GM18909 (cell line): ENCODE data around the gene SCGB1D1.

Experiments
- ATAC-seq: cut with Tn5 transposase; IDR thresholded peaks from one replicate; pipeline ENCODE4 v1.9.1; 2021; ENCODE audit warnings: mild to moderate bottlenecking; ENCODE audit not compliant: unreplicated experiment, poor library complexity

SCGB1D1 gene

GRCh38 chr11:62190011-62190410 is at the start of gene SCGB1D1:
TSS of gene SCGB1D1 (plus strand) at chr11:62190216. CDS start at chr11:62190285, 69 bp downstream.
- no peak for ATAC-seq

- ATAC-seq: no peak
These were observed 49.5 kb upstream of the SCGB1D1 start for GRCh38 chr11:62140304-62141110.

- no peak for ATAC-seq
These were observed 48.6 kb upstream of the SCGB1D1 start for GRCh38 chr11:62141111-62142042.

- no peak for ATAC-seq
These were observed 48.0 kb upstream of the SCGB1D1 start for GRCh38 chr11:62142043-62142375.

GRCh38 chr11:62142921-62143320 is 47.1 kb upstream of the SCGB1D1 start:
- ATAC-seq: no peak

GRCh38 chr11:62143727-62144126 is 46.3 kb upstream of the SCGB1D1 start:
- no peak for ATAC-seq

- ATAC-seq: no peak
These were observed 45.3 kb upstream of the SCGB1D1 start for GRCh38 chr11:62144641-62145255.

- no peak for ATAC-seq
These were observed 44.6 kb upstream of the SCGB1D1 start for GRCh38 chr11:62145261-62145871.

- ATAC-seq: no peak
These were observed 43.4 kb upstream of the SCGB1D1 start for GRCh38 chr11:62146476-62147200.

GRCh38 chr11:62147545-62147944 is 42.5 kb upstream of the SCGB1D1 start:
- no peak for ATAC-seq

GRCh38 chr11:62148271-62148980 is 41.6 kb upstream of the SCGB1D1 start:
- ATAC-seq: no peak

- no peak for ATAC-seq
These were observed 39.8 kb upstream of the SCGB1D1 start for GRCh38 chr11:62149986-62150886.

GRCh38 chr11:62150887-62151736 is 38.9 kb upstream of the SCGB1D1 start:
- no peak for ATAC-seq

- ATAC-seq: no peak
These were observed 38.3 kb upstream of the SCGB1D1 start for GRCh38 chr11:62151737-62152102.

GRCh38 chr11:62152245-62153086 is 37.5 kb upstream of the SCGB1D1 start:
- no peak for ATAC-seq

GRCh38 chr11:62153087-62153395 is 37.0 kb upstream of the SCGB1D1 start:
- no peak for ATAC-seq

GRCh38 chr11:62153617-62154016 is 36.4 kb upstream of the SCGB1D1 start:
- ATAC-seq: no peak
